EH (cell line): Measurements from ENCODE around the gene MYO1B.

Experiments used
- DNase-seq: peaks from one replicate; pipeline ENCODE4 v3.0.0-alpha.2; 2015; ENCODE audit warnings: low read depth

The MYO1B gene

GRCh38 chr2:191402966-191403565 is 157.9 kb downstream of the MYO1B start:
- DNase-seq = no peak

- DNase-seq = peak; percentile 86
Measured at GRCh38 chr2:191404568-191404991, 159.4 kb downstream of the MYO1B start.

GRCh38 chr2:191405546-191405945 is 160.3 kb downstream of the MYO1B start:
- no peak for DNase-seq

- DNase-seq = no peak
Measured at GRCh38 chr2:191410646-191411436, 165.6 kb downstream of the MYO1B start.

GRCh38 chr2:191411472-191411871 is 166.3 kb downstream of the MYO1B start:
- DNase-seq = no peak

- DNase-seq = no peak
Measured at GRCh38 chr2:191412353-191412752, 167.1 kb downstream of the MYO1B start.

GRCh38 chr2:191415101-191415500 is 169.9 kb downstream of the MYO1B start:
- no peak for DNase-seq

GRCh38 chr2:191415858-191416257 is 170.7 kb downstream of the MYO1B start:
- no peak for DNase-seq

GRCh38 chr2:191417746-191418145 is 172.5 kb downstream of the MYO1B start:
- no peak for DNase-seq

- peak; percentile 31 for DNase-seq
Measured at GRCh38 chr2:191421950-191422349, 176.7 kb downstream of the MYO1B start.

GRCh38 chr2:191427031-191427430 is 181.8 kb downstream of the MYO1B start:
- DNase-seq = peak; percentile 6

GRCh38 chr2:191428141-191428540 is 182.9 kb downstream of the MYO1B start:
- DNase-seq = peak; percentile 55

GRCh38 chr2:191430476-191430875 is 185.3 kb downstream of the MYO1B start:
- no peak for DNase-seq

GRCh38 chr2:191432121-191432520 is 186.9 kb downstream of the MYO1B start:
- DNase-seq = peak; percentile 28

GRCh38 chr2:191434072-191434471 is 188.9 kb downstream of the MYO1B start:
- no peak for DNase-seq

- no peak for DNase-seq
Measured at GRCh38 chr2:191435141-191435540, 189.9 kb downstream of the MYO1B start.

- peak; percentile 32 for DNase-seq
Measured at GRCh38 chr2:191436368-191437055, 191.3 kb downstream of the MYO1B start.

GRCh38 chr2:191439481-191439880 is 194.3 kb downstream of the MYO1B start:
- DNase-seq = no peak

- DNase-seq = peak; percentile 94
Measured at GRCh38 chr2:191441496-191442214, 196.5 kb downstream of the MYO1B start.

GRCh38 chr2:191443446-191443845 is 198.2 kb downstream of the MYO1B start:
- DNase-seq = peak; percentile 48

- no peak for DNase-seq
Measured at GRCh38 chr2:191446910-191447309, 201.7 kb downstream of the MYO1B start.

GRCh38 chr2:191451116-191451515 is 205.9 kb downstream of the MYO1B start:
- DNase-seq = peak; percentile 48
